ENCODE measurements around the gene TNFAIP1.
"Not testable (repeated sequence)": the region's sequence is repeated elsewhere in the genome, so short reads cannot be mapped to it uniquely, and the experiment has no call there.

TNFAIP1 gene, protein sequence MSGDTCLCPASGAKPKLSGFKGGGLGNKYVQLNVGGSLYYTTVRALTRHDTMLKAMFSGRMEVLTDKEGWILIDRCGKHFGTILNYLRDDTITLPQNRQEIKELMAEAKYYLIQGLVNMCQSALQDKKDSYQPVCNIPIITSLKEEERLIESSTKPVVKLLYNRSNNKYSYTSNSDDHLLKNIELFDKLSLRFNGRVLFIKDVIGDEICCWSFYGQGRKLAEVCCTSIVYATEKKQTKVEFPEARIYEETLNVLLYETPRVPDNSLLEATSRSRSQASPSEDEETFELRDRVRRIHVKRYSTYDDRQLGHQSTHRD

DNA sequence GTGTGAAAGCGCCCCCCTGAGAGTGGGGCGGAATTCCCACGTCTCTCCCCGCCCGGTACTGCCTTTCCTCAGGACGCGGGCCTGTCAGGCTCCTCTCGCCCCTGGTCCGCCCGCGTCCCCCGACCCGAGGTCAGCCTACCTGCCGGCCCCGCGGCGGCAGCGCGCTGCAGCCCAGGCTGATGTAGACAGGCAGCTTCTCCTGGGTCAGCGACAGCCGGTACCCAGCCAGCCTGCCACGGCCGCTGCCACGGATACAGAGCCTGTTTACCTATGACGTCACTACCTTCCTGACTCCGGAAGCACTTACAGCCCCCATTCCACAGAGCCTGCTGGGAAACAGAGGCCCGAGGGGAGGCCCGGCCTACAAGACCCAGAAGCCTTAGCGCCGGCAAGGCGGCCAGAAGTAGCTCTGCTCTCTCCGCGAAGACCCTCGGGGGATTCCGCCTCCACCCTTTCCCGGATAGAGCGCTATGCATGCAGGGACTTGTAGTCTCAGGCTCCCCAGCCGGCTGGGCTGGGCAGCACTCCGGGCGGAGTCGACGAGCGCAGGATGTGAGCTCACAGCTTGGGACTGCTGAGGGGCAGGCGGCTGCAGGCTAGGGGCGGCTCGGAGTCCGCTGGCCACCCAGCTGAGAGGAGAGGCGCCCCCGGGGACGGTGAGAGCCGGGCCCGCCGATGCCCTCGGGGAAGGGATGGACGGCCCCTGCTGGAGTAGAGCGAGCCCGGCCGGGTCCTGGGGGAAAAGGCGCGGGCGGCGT, at the start of gene TNFAIP1, which contains the start of gene IFT20:
Gene TNFAIP1 (plus strand): TSS at position 561 of the 758 bp plus-strand sequence. CDS start 3,761 bp downstream, outside the sequence.
Gene IFT20 (minus strand): TSS at position 272 of the 758 bp plus-strand sequence. CDS start 3,487 bp downstream, outside the sequence.
- DNase-seq = peak; percentile 99

DNA sequence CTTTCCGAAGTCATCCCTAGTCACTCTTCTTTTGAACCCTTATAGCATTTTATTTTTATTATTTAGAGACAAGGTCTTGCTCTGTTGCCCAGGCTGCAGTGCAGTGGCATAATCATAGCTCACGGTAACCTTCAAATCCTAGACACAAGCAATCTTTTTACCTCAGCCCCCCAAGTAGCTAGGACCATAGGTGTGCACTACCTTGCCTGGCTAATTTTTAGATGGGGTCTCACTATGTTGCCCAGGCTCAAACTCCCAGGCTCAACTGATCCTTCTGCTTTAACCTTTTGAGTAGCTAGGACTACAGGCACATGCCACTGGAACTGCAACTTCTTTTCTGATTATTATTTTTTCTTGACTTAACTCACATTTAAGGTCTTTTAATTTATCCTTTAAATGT, 49.6 kb upstream of the TNFAIP1 start:
- no peak for DNase-seq

DNA sequence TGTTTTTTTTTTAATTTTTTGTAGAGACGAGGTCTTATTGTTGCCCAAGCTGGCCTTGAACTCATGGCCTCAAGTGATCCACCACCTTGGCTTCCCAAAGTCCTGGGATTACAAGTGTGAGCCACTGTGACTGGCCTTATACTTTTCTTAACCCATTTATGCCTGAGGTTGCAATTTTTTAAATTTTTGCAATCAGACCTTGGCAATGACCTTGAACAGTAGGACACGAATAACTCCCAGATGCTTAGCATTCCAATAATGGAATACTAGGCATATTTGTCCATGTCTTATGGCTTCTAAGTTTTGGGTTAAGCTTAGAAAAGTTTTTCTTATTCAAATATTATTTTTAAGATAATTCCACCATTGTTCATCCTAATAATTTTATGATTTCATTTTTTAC, 44.9 kb upstream of the TNFAIP1 start:
- DNase-seq = no peak

DNA sequence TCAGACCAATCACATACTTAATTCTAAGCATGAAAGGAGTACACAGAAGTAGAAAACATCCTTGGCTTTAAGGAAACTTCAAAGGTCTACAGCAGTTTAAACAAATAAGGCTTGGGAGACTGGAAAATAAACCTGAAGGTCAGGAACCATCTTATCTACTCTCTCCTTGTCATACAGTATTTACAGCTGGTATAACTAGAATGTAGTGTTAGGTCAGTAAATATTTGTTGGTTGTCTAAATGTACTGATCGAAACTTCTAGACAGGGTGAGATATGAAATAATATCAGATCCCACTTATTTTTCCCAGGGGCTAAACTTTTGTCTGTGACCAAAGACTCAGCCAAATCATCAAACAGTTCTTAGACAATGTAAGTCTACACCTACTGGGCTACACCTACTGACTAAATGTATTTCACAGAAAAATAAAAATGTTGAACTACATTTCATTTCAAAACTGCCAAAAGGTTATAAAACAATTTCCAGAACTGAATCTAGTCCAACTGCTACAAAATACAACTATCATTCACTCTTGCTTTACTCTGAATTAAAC, 43.7 kb upstream of the TNFAIP1 start:
- no peak for DNase-seq

DNA sequence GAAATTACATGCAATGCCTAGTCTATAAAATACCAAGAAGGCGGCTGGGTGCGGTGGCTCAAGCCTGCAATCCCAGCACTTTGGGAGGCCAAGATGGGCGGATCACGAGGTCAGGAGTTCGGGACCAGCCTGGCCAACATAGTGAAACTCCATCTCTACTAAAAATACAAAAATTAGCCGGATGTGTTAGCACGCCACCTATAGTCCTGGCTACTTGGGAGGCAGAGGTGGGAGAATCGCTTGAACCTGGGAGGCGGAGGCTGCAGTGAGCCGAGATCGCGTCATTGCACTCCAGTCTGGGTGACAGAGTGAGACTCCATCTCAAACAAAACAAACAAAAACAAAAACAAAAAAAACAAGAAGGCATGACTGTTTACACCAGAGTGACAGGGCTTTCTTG, 42.7 kb upstream of the TNFAIP1 start:
- DNase-seq = not testable (repeated sequence)

DNA sequence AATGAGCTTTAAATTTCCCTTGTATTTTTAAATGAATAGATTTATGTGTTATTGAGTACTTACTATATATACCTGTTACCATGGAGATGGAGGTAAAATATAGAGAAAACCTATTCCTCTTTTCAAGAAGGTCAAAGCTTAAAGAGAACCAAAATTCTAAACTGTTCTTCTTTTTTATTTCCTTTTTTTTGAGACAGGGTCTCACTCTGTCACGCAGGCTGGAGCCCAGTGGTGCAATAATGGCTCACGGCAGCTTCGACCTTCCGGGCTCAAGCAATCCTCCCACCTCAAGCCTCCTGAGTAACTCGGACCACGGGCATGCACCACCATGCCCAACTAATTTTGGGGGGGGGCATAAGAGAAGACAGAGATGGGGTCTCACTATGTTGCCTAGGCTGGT, 41.6 kb upstream of the TNFAIP1 start:
- no peak for DNase-seq

DNA sequence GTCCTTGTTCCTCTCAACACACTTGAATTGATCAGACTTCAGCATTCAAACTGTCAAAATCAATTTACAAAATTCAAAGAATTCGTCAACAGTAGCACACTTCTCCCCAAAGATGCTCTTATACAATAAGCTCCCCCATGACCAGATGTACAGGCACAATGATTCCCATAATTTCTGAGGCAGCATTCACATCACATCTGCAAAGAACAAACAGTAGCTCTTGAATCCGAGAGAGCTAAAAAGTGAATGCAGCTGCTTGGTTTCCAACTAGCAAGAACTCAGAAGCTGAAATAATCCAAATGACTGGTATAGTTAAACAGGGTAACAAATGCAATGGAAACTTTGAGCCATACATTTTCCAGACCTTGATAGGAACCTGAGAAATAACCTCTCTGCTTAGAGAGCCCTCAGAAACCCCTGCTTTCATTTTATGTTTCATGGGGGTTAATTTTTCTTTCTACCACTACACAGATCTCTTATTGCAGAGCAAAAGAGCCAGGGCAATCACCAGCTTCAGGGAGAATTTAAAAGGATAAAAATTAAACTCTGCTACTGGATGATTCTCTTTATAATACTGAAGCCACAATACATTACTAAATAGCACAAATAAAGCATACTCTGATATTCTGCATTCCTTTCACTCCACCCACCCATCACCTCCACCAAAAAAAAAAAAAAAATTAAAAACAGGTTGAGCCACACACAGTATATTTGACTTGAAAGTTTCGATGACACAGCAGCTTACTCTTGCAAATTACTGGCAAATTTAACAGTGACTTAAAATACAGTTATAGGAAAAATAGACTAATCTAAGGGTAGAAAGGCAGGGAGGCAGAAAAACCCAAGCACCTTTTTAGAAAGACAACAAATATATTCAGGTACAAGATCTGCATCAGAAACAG, 39.6 kb upstream of the TNFAIP1 start:
- no peak for DNase-seq

DNA sequence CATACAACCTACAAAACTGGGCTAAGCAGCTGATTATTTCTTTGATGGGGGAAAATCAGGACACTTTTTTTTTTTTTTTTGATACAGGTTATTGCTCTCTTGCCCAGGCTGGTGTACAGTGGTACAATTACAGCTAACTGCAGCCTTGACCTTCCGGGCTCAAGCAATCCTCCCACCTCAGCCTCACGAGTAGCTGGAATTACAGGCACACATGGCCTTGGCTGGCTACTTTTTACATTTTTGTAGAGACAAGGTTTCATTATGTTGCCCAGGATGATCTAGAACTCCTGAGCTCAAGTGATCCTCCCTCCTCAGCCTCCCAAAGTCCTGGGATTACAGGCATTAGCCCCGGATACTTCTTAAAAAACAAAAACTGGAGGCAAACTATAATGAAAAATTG, 37.1 kb upstream of the TNFAIP1 start:
- DNase-seq = no peak

DNA sequence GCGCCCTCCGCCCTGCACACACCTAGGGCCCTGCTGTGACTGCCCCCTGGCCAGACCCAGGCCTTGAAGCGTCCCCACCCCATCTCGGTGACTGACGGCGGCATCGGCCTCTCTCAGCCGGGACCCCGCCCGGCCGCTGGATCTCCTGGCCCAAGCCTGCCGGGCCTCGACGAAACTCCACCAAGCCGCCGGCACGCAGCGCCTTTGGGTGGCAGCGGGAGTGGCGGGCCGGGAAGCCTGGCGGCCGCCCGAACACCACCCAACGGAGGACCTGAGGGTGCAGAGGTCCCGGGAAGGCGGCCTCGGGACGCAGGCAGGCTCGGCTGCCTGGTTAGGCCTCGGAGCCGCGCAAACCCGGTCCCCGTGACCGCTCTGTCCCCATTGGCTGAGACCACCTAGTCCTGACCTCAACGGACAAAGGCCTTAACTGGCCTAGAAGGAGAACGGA, 28.6 kb upstream of the TNFAIP1 start:
- no peak for DNase-seq

DNA sequence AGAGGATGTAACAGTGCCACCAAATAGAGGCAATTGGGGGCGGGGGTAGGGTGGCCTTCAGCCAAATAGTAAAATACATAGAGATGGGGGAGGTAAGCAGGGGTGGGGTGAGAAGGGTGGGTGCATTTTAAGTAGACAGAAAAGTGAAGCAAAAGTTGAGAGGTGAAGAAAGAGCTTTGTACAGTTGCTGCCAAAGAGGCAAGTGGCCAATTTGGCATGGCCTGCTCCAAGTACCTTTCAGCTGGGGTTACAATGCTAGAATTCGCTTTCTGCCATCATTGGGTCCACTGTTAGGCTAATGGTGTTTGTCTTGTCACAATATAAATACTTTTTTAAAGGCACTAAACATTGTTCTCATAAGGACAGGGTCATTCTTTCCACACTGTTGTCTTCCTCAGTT, 21.7 kb upstream of the TNFAIP1 start:
- no peak for DNase-seq

DNA sequence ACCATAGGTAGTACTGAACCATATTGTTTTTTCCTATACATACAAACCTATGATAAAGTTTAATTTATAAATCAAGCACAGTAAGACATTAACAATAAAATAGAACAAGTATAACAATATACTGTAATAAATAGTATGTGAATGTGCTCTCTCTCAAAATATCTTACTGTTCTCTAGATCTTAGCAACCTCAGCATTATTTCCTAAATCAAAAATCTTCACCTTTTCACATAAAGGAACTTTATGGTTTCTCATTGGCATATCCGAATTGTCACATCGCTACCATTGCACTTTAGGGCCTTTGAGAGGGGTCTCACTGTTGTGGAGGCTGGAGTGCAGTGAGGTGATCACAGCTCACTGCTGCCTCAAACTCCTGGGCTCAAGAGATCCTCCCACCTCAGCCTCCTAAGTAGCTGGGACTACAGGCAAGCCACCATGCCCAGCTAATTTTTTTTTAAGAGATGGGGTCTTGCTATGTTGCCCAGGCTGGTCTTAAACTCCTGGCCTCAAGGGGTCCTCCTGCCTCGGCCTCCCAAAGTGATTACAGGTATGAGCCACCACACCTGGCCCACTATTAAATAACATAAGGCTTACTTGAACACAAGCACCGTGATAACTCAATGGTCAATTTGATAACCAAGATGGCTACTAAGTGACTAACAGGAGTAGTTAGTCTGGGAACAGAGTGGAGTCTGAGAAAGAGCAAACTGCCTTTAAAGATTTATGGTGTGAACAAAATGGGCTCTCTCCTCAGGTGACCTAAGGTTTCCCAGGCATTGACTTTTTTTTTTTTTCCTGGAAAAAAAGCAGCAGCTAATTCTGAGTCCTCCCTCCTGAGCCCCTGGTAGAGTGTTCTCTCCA, 19.5 kb upstream of the TNFAIP1 start:
- no peak for DNase-seq

DNA sequence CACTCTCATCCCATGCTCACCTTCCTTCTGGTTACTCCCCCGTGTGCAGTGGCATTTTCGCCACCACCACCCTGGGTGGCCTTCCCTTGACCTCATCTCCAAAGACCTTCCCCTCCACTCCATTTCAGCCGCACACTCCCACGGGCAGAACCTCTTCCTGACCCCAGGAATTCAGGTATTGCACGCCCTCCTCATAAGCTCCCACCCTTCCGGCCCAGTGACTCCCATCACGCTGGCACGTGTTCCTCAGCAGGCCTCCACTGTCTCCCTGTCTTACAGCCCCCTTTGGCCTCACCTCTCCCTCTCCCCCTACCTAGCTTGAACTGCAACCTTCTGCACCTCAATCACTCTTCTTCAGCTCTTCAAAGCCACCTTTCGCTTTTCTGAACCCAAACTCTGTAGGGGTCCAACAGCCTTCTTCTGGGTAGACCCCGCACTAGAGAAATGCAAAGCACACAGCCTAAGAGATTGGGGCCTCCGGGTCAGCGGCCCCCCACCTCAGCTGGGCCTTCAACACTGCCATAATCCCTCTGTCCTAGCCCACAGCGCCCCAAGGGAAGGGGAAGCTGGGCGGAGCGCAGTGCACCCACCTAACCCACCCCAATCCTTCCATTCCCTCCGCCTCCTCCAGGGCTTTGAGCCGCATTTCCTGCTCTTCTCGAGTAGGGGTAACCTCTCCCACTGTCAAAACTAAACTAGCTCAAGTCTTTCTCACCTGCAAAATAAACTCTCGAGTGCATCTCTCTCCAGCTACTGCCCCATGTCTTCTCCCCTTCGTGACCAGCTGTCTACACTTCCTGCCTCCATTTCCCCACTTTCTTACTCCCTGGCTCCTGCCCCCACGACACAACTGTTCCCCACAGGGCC, 18.2 kb upstream of the TNFAIP1 start:
- no peak for DNase-seq

DNA sequence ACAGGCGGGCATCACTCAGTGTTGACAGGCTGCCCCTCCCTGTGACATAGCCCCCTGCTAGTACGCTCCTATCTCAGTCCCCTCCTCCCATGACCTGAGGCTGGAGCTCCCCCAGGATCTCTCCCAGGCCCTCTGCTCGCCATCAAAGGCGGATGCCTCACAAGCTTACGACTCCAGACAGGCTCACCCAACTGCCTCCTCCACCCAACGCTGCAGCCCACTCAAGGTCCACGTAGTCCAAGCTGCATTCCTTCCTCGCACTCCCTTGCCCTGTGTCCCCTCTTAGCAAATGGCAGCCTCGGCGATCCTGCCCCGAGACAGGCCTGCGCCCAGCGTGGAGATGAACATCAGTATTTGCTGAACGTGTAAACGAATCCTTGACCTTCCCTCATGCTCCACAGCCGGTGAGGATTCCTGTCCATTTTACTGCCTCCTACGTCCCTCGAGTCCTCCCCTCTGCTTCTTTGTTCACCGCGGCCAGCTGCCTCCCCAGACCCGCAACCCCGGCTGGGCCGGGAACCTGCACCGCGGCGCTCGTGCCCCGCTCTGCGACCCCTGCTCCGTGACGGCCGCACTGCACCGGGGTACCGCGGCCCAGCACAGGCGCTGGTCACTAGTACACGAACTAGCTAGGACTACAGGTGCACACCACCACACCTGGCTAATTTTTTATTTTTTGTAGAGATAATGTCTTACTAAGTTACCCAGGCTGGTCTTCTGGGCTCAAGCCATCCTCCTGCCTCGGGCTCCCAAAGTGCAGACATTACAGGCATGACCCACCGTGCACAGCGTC, 17.4 kb upstream of the TNFAIP1 start:
- no peak for DNase-seq

DNA sequence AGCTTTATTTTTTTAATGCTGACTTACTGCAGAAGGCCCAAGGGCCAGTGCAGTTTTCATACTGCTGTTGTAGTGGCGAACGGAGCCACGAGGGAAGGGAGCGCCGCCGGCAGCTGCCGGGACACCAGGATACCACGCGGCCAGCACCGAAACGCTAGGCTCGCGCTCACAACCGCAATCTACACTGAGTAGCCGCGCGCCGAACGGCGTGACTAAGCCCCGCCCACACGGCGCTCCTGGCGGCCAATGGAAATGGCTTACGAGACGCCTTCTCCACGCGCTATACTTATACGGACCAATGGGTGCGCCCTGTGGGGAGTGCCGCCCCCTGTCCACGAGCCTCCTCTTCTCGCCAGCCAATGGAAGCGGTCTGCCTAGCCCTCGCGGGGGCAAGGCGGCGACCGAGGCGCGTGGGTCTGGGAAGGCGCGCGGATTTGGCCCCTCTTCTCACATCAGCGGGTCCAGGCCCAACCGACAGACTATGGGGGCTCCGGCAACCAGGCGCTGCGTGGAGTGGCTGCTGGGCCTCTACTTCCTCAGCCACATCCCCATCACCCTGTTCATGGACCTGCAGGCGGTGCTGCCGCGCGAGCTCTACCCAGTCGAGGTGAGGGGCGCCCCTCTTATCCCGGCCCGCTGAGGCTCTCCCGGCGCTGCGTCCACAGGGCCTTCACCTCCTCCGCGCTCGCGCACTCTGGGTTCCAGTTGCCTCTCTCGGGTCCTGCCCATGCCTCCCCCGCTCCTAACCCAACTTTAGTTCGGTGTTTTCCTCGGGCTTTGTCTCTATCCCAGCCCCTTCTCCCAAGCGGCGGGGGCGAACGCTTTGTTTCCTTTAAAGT, 16.6 kb upstream of the TNFAIP1 start, which contains the start of gene TMEM97:
Gene TMEM97 (plus strand): TSS at position 442 of the 839 bp plus-strand sequence. CDS start 40 bp downstream, at position 482.
- peak; percentile 97 for DNase-seq

DNA sequence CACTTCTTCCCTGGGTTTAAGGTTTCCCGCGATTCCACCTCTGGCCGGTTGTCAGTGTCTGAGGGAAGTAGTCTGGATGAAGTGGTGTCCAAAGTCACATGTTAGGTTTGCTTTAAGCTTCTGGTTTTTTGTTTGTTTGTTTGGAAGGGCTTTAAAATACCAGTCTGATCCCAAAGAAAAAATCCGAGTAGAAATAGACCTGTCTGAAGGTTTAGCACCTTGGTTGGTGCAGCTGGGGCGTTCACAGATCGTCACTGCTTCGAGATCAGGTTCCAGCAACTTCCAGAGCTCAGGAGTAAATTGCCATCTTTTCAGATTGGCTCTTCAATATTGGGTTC, 16.0 kb upstream of the TNFAIP1 start:
- no peak for DNase-seq

DNA sequence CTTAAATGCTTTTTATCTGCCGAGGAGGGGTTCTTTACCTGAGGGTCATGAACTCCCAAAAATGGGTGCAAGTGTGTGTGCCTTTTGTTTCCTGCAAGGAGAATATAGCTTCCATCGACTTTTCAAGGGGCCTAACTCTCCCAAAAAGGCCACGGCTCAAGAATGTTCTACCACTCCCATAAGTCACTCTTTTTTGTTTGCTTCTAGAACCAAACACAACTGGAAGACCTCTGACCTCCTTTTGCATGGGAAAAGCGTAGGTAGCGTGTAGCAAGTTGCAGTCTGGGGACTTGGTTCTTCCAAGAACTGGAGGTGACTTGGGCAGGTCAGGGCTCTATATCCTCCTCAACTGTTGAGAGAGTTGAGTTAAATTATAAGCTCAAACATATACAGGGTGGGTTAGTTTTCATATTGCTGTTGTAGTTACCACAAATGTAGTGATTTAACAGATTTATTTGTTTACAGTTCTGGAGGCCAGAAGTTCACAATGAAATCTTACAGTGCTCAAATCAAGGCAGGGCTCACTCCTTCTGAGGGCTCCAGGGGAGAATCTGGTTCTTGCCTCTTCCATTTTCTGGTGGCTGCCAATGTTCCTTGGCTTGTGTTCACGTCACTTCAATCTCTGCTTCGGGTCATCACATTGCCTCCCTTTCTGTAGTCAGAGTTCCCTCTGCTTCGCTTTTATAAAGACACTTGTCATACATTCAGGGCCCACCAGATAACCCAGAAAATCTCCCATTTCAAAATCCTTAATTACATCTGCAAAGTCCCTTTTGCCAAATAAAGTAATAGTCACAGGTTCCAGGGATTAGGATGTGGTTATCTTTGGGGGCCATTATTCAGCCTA, 15.1 kb upstream of the TNFAIP1 start:
- no peak for DNase-seq

DNA sequence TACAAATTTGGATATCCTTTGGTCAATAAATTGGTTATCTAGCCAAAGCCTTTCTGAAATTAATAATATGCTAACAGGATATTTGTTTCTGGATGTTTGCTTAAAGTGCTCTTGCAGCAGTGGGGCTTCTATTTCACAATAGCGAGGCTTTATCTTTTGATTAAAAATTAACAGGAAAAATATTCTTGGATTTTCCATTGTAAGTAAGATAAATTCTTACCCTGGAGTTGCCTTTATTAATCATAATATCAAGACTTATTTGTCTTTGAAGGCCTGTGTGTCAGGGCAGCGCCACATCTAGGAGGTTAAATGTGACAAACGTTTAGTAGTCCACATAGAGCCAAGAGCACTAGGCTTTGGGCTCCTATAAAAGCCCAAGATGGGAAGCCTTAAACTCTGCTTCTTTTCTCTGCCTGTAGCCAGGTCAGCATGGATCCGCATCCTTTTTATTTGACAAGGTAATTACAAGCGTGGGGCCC, 11.3 kb upstream of the TNFAIP1 start:
- no peak for DNase-seq

DNA sequence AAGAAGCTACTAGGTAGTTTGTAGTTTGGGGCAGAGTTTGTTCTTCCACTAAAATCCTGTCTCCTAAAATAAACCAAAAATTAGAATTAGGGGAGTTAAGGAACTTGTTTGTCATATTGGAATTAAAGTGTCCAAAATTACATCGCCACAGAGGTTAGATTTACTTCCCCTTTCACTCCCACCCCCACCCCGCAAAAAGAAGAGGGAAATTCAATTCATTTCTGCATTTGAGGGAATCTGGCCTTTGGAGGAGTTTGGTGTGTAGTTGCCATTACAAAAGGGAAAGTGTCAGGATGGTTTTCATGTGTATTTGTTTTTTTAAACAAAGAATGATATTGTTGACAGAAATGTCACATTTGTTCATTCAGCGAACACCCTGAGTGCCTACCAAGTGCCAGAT, 10.8 kb upstream of the TNFAIP1 start:
- DNase-seq = no peak
